GM12878 (cell line): ENCODE measurements around the gene ANTXR2. TPM values are rescaled to one million over a fixed set of nuclear protein-coding genes. Genes with fewer than 3 reads are reported as not detected.

Source experiments
- ATAC-seq: fragments of 200-7000 bp; cut with Tn5 transposase; 3 replicates; pipeline ENCODE4 v1.9.1; 2020; ENCODE audit warnings: mild to moderate bottlenecking, moderate library complexity
- BruUV-seq: library from RNA; stranded (reverse); fragments of 400-500 nt; replicated peaks from 2 replicates; lab custom pipeline; 2021; lab: Mats Ljungman, UMichigan
- CTCF ChIA-PET: fragments of 300-600 bp; sonication (Branson Sonifier 250); formaldehyde crosslinking; extraction: SDS; loops from one replicate; lab custom pipeline; 2021; ENCODE audit warnings: inconsistent platforms; lab: Yijun Ruan, JAX
- POLR2A ChIA-PET: fragments of 350-600 bp; formaldehyde crosslinking; extraction: SDS; loops from one replicate; lab custom pipeline; 2021; ENCODE audit warnings: inconsistent platforms; lab: Charles Lee
- RAD21 ChIA-PET: fragments of 300-600 bp; sonication (Branson Sonifier 250); formaldehyde crosslinking; loops from one replicate; lab custom pipeline; 2023; ENCODE audit warnings: antibody characterized with exemption; ENCODE audit not compliant: unreplicated experiment; lab: Charles Lee
- SMC1A ChIA-PET: fragments of 300-600 bp; sonication (Branson Sonifier 250); formaldehyde crosslinking; loops from one replicate; lab custom pipeline; 2023; ENCODE audit not compliant: unreplicated experiment, uncharacterized antibody; lab: Charles Lee
- DNase-seq: peaks from one replicate; pipeline ENCODE4 v3.0.0-alpha.2; 2011; ENCODE audit warnings: low read depth, low spot score
- FAIRE-seq: peaks from 3 replicates; lab custom pipeline; 2011; peaks lifted over from hg19 to GRCh38; lab: Jason Lieb, UNC
- H2AFZ ChIP-seq: 2 replicates; pipeline ENCODE4 v1.6.0; 2011; ENCODE audit warnings: low read depth, low read length, control low read depth; ENCODE audit not compliant: control insufficient read depth
- H3K27ac ChIP-seq: 2 replicates; pipeline ENCODE4 v1.5.1; 2011; ENCODE audit warnings: control low read depth; ENCODE audit not compliant: control insufficient read depth, insufficient read depth
- H3K27me3 ChIP-seq, 2 experiments: replicated peaks in 1 of 2; 2 replicates each; pipeline versions ENCODE4 v1.6.0 to v1.6.1; 2011; ENCODE audit warnings: low read length in 1 of 2; ENCODE audit not compliant: control insufficient read depth in 2 of 2, insufficient read depth in 2 of 2
- H3K36me3 ChIP-seq, 2 experiments: 2 replicates each; pipeline ENCODE4 v1.5.1; 2011; ENCODE audit warnings: low read length in 1 of 2; ENCODE audit not compliant: control insufficient read depth in 2 of 2, insufficient read depth in 2 of 2
- H3K4me1 ChIP-seq: 2 replicates; pipeline ENCODE4 v1.6.1; 2011; ENCODE audit warnings: mild to moderate bottlenecking, low read length, moderate library complexity, mixed read lengths; ENCODE audit not compliant: control insufficient read depth, insufficient read depth
- H3K4me2 ChIP-seq: 2 replicates; pipeline ENCODE4 v1.6.0; 2011; ENCODE audit warnings: control low read depth; ENCODE audit not compliant: control insufficient read depth, insufficient read depth
- H3K4me3 ChIP-seq: fragments of 200-600 bp; sonication (generic); 2 replicates; pipeline ENCODE4 v1.5.1; 2016
- H3K79me2 ChIP-seq: 2 replicates; pipeline ENCODE4 v1.6.0; 2011; ENCODE audit warnings: low read length; ENCODE audit not compliant: control insufficient read depth, insufficient read depth
- H3K9ac ChIP-seq: 2 replicates; pipeline ENCODE4 v1.8.0; 2011; ENCODE audit warnings: low read length, control low read depth, mixed read lengths; ENCODE audit not compliant: control insufficient read depth, insufficient read depth
- H3K9me3 ChIP-seq: replicated peaks from 3 replicates; pipeline ENCODE4 v1.5.1; 2011; ENCODE audit warnings: mild to moderate bottlenecking, low read length; ENCODE audit not compliant: control insufficient read depth, insufficient read depth
- H4K20me1 ChIP-seq: 2 replicates; pipeline ENCODE4 v1.6.0; 2011; ENCODE audit not compliant: control insufficient read depth, insufficient read depth
- ATF7 ChIP-seq: fragments of 450-650 bp; IDR thresholded peaks from 2 replicates; pipeline ENCODE4 v1.6.1; 2016; ENCODE audit warnings: low read depth, mild to moderate bottlenecking
- BHLHE40 ChIP-seq, 2 experiments: fragments of 450-650 bp in 1 of 2; IDR thresholded peaks; 2 replicates each; pipeline ENCODE4 v1.6.1; 2011 to 2017; ENCODE audit warnings: low read depth in 2 of 2, borderline replicate concordance in 1 of 2, improper control_type of control experiment in 1 of 2, low read length in 1 of 2, mild to moderate bottlenecking in 1 of 2
- CBX3 ChIP-seq: fragments of 200-600 bp; sonication (generic); IDR thresholded peaks from 2 replicates; pipeline ENCODE4 v1.6.1; 2016; ENCODE audit warnings: low read depth, borderline replicate concordance
- CBX5 ChIP-seq: sonication (generic); IDR thresholded peaks from 2 replicates; pipeline ENCODE4 v1.6.1; 2016; ENCODE audit warnings: low read depth, moderate library complexity, mild to moderate bottlenecking, inconsistent platforms
- CREM ChIP-seq: IDR thresholded peaks from 2 replicates; pipeline ENCODE4 v1.6.1; 2014; ENCODE audit warnings: antibody characterized with exemption, low read depth
- EP300 ChIP-seq, 2 experiments: fragments of 150-350 bp in 1 of 2; IDR thresholded peaks; 2 replicates each; pipeline ENCODE4 v1.6.1; 2011 to 2012; ENCODE audit warnings: low read depth in 2 of 2, low read length in 2 of 2, borderline replicate concordance in 1 of 2, improper control_type of control experiment in 1 of 2, inconsistent platforms in 1 of 2; ENCODE audit not compliant: control insufficient read depth in 1 of 2
- GATAD2B ChIP-seq: fragments of 450-650 bp; conservative IDR thresholded peaks from 2 replicates; pipeline ENCODE4 v1.6.1; 2017; ENCODE audit warnings: low read depth, mild to moderate bottlenecking, moderate library complexity
- HCFC1 ChIP-seq: fragments of 150-350 bp; IDR thresholded peaks from 2 replicates; pipeline ENCODE4 v1.6.1; 2014; ENCODE audit warnings: low read length
- HSF1 ChIP-seq: fragments of 150-350 bp; IDR thresholded peaks from 2 replicates; pipeline ENCODE4 v1.6.1; 2014; ENCODE audit warnings: mild to moderate bottlenecking, low read depth, low read length
- IKZF2 ChIP-seq, 2 experiments: fragments of 450-650 bp; IDR thresholded peaks; 2 replicates each; pipeline ENCODE4 v1.6.1; 2017; ENCODE audit warnings: mild to moderate bottlenecking in 2 of 2, moderate library complexity in 2 of 2
- JUNB ChIP-seq: IDR thresholded peaks from 2 replicates; pipeline ENCODE4 v1.6.1; 2016; ENCODE audit warnings: antibody characterized with exemption, mild to moderate bottlenecking
- KDM1A ChIP-seq: fragments of 200-600 bp; sonication (generic); IDR thresholded peaks from 2 replicates; pipeline ENCODE4 v1.6.1; 2016; ENCODE audit warnings: borderline replicate concordance
- MEF2A ChIP-seq: IDR thresholded peaks from 2 replicates; pipeline ENCODE4 v1.6.1; 2011; ENCODE audit warnings: low read depth, mild to moderate bottlenecking, low read length, moderate library complexity; ENCODE audit not compliant: insufficient read depth
- MTA3 ChIP-seq: IDR thresholded peaks from 2 replicates; pipeline ENCODE4 v1.6.1; 2012; ENCODE audit warnings: low read length, inconsistent platforms, borderline replicate concordance
- MYB ChIP-seq: fragments of 150-350 bp; IDR thresholded peaks from 2 replicates; pipeline ENCODE4 v1.6.1; 2014; ENCODE audit warnings: mild to moderate bottlenecking, low read depth, low read length, borderline replicate concordance
- NFIC ChIP-seq: IDR thresholded peaks from 2 replicates; pipeline ENCODE4 v1.6.1; 2012; ENCODE audit warnings: low read depth, mild to moderate bottlenecking, inconsistent platforms, low read length, moderate library complexity
- NFYB ChIP-seq: IDR thresholded peaks from 2 replicates; pipeline ENCODE4 v1.6.1; 2011; ENCODE audit warnings: low read depth, mild to moderate bottlenecking, low read length, improper control_type of control experiment, moderate library complexity; ENCODE audit not compliant: insufficient read depth
- PBX3 ChIP-seq: IDR thresholded peaks from 2 replicates; pipeline ENCODE4 v1.6.1; 2011; ENCODE audit warnings: mild to moderate bottlenecking, low read depth, low read length, moderate library complexity; ENCODE audit not compliant: insufficient replicate concordance
- POLR2AphosphoS5 ChIP-seq: IDR thresholded peaks from 2 replicates; pipeline ENCODE4 v1.6.1; 2011; ENCODE audit warnings: mild to moderate bottlenecking, low read length, inconsistent platforms
- POU2F2 ChIP-seq: IDR thresholded peaks from 3 replicates; pipeline ENCODE4 v1.6.1; 2011; ENCODE audit warnings: low read depth, mild to moderate bottlenecking, low read length, borderline replicate concordance
- TAF1 ChIP-seq: IDR thresholded peaks from 2 replicates; pipeline ENCODE4 v1.6.1; 2011; ENCODE audit warnings: mild to moderate bottlenecking, low read depth, low read length, borderline replicate concordance
- TCF12 ChIP-seq: IDR thresholded peaks from 2 replicates; pipeline ENCODE4 v1.6.1; 2011; ENCODE audit warnings: low read depth, mild to moderate bottlenecking, low read length
- WGBS: methylation state at CpG from one replicate; pipeline ENCODE4 v1.1.6; 2016; ENCODE audit warnings: low lambda C conversion rate; ENCODE audit not compliant: insufficient replicate concordance, insufficient coverage; ENCODE audit errors: missing lambda C conversion rate; 5-methylcytosine and 5-hydroxymethylcytosine counted together
- in situ Hi-C: fragments of 300-500 bp; cut with MboI; formaldehyde crosslinking; loops from 9 replicates; pipeline ENCODE4 v1.14.3; 2018; ENCODE audit warnings: mixed read lengths
- intact Hi-C: fragments of 100-400 bp; cut with micrococcal nuclease; formaldehyde crosslinking; loops from one replicate; pipeline ENCODE4 v1.14.2; 2022; ENCODE audit not compliant: unreplicated experiment
- polyA plus RNA-seq, 11 experiments: library from polyadenylated mRNA; depleted of rRNA in 4 of 11; unstranded in 6 of 11; stranded (reverse) in 5 of 11; fragments of >200 nt; fragmentation: Nextera tagmentation in 4 of 11; fragmentation: Illumina TruSeq in 1 of 11; extraction: Ambion mirVana in 4 of 11; extraction: Trizol in 1 of 11; gene quantifications; 1 replicate in 1 of 11; 2 replicates in 10 of 11; pipeline versions ENCODE4 v1.2.1 to v1.2.3, GENCODE V29; 2011 to 2016; ENCODE audit warnings: inconsistent platforms in 2 of 11, missing spikeins in 2 of 11, low read depth in 1 of 11
- total RNA-seq, 4 experiments: library from RNA; depleted of rRNA in 3 of 4; stranded (reverse); fragments of >200 nt in 3 of 4; fragmentation: Illumina TruSeq in 1 of 4; extraction: Trizol in 1 of 4; gene quantifications; 2 replicates each; pipeline versions ENCODE4 v1.2.1 to v1.2.3, GENCODE V29; 2013 to 2021
- TF ChIP-seq, protein P1 (sequence below): IDR thresholded peaks from 2 replicates; pipeline ENCODE4 v1.6.1; 2011; ENCODE audit warnings: low read depth, low read length, improper control_type of control experiment, borderline replicate concordance

ANTXR2 gene
- total and polyA plus RNA-seq, 10 of the 15 experiments (the other 5 are each of a cell fraction or from before 2014, with no cell fraction given) = 1.4 to 8.9 (median 5.7) TPM

DNA sequence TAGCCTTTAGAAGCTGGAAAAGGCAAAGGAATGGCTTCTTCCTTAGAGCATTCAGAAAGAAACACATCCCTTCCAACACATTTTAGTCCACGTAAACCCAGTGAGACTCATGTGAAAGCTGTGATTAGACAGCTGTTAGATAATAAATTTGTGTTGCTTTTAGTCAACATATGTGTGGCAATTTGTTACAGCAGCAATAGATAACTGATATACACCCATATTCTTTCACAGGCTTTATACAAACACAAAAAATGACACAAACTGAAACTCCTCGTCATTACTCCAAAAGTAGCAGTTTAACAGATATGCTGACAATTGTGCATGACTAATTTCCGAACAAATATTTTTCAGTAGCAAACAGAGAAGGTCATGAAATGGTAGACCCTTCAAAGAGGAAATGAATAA lies 65.3 kb downstream of the ANTXR2 start:
- in situ Hi-C loops = no loop called here
- Histone ChIP-seq H3K27me3 (no peaks in the 10 kb centered on the region), H3K36me3 (no peaks in the 10 kb centered on the region), H3K4me3 (no peak overlapping the region), H3K79me2 (no peaks in the 10 kb centered on the region), H3K4me1 (peaks cover 10% of the 10 kb centered on the region; the same call in 1 of the 2 replicates), H4K20me1 (no peaks in the 10 kb centered on the region), H3K9me3 (peaks cover 3% of the 10 kb centered on the region; the same call in 2 of the 3 replicates), H3K27ac (no peak overlapping the region), H3K9ac (no peak overlapping the region), H3K4me2 (no peak overlapping the region), H2AFZ (no peak overlapping the region)
- peak; percentile 26 for DNase-seq
- no TSS peak for BruUV-seq
- ChIA-PET RAD21 (no interaction called here), CTCF (interaction anchor here (0.6 kb wide), 2 partner anchors 12 to 205 kb away, joined by 3 read pairs; no protein-coding TSS in a partner anchor), SMC1A (no interaction called here), POLR2A (no interaction called here)
- no peak for FAIRE-seq
- peak; percentile 93 for ATAC-seq
- WGBS = 18% methylated on average over 3 of the region's 3 CpGs
- intact Hi-C loops = no loop called here
- no peak for TF ChIP-seq HSF1
- TF ChIP-seq ATF7 = peak; percentile 50
- no peak for TF ChIP-seq PBX3
- no peak for TF ChIP-seq HCFC1
- TF ChIP-seq GATAD2B = no peak
- 0 out of 2 replicates have a peak, but pooled peaks have one; percentile 21 for TF ChIP-seq CREM
- TF ChIP-seq MEF2A = 0 out of 2 replicates have a peak, but pooled peaks have one; percentile 54
- TF ChIP-seq BHLHE40 (IDR thresholded peaks at IDR 0.05; ENCODE audit: borderline replicate concordance in 1 of 2, low read depth in 2 of 2, low read length in 1 of 2) = no peak
- TF ChIP-seq POU2F2 = no peak
- peak in 1 of 2 experiments; percentile 30; a peak in 1 of 4 replicates for TF ChIP-seq IKZF2 (IDR thresholded peaks at IDR 0.05)
- TF ChIP-seq MYB = no peak
- no peak for TF ChIP-seq MTA3
- no peak for TF ChIP-seq TAF1
- TF ChIP-seq NFIC = peak; percentile 41; the same call in 1 of the 2 replicates
- TF ChIP-seq TCF12 = no peak
- TF ChIP-seq POLR2AphosphoS5 = no peak
- TF ChIP-seq, protein P1, sequence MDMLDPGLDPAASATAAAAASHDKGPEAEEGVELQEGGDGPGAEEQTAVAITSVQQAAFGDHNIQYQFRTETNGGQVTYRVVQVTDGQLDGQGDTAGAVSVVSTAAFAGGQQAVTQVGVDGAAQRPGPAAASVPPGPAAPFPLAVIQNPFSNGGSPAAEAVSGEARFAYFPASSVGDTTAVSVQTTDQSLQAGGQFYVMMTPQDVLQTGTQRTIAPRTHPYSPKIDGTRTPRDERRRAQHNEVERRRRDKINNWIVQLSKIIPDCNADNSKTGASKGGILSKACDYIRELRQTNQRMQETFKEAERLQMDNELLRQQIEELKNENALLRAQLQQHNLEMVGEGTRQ = no peak
- TF ChIP-seq CBX5 = peak; percentile 71; the same call in 1 of the 2 replicates
- TF ChIP-seq EP300 (IDR thresholded peaks at IDR 0.05; ENCODE audit: borderline replicate concordance in 1 of 2, control insufficient read depth in 1 of 2, low read depth in 2 of 2, low read length in 2 of 2) = peak in 1 of 2 experiments; percentile 33; a peak in 1 of 4 replicates
- TF ChIP-seq CBX3 = no peak
- TF ChIP-seq JUNB = peak; percentile 87
- no peak for TF ChIP-seq KDM1A
- TF ChIP-seq NFYB = no peak
